Stimulated activated CD8-positive, alpha-beta memory T cell treated with anti-CD3 and anti-CD28 coated beads, Interleukin-4, amount 100 ng/mL, for 48 hours (primary cell): Measurements from ENCODE around the gene GALNT2.

ENCODE experiments used
- DNase-seq: peaks from one replicate; pipeline ENCODE4 v3.0.0-alpha.2; 2020

Gene GALNT2

DNA sequence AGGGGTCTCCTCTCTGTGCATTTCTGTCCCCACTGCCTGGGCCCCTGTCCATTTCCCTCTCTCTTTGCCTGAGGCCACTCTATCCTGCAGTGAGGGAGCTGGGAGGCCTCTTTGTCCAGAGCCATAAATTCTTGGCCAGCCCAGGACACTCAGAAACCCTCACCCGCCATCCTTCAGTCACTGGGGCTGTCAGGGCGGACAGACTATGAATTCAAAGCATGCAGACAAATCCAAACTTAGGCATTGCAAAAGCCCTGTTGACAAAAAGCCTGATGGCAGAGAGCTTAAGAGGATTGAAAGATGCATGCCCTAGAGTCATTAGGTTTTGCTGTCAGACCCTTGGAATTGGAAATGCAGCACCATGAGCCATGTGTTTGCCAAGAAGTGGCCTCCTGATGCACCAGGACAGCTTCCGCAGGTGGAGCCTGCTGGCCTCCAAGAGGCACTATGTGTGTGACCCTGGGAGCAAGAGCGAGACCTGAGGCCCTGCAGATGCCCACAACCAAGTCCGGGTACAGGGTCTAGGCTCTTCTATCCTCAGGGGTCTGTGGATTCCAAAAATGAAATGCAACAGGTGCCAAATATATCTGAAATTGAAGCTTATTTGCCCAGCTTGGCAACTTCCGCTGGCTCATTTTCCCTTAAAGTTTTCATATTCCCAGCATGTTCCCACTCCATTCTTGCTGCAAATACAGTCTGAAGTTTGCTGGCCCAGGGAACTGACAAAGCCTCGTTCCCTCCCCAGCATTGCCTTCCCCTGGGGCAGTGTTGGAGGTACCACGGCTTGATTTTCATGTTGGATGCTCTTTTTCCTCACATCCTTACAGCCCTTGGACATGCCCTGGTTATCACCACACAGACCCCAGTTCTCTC is 181.2 kb downstream of the GALNT2 start:
- no peak for DNase-seq

DNA sequence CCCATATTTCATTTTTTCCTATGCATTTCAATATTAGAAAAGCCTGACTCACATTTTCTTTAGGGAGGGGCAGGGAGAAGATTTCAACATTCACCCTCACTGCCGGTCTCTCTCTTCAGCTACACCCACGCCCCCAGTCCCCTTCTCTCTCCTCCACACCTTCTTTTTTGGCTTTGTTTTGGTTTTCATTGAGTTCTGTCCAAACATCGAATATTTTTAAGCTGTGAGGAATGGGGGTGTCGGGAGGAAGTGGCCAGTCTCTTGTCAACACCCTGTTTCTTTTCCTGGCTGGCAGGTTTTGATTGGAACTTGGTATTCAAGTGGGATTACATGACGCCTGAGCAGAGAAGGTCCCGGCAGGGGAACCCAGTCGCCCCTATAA is 181.8 kb downstream of the GALNT2 start:
- no peak for DNase-seq

DNA sequence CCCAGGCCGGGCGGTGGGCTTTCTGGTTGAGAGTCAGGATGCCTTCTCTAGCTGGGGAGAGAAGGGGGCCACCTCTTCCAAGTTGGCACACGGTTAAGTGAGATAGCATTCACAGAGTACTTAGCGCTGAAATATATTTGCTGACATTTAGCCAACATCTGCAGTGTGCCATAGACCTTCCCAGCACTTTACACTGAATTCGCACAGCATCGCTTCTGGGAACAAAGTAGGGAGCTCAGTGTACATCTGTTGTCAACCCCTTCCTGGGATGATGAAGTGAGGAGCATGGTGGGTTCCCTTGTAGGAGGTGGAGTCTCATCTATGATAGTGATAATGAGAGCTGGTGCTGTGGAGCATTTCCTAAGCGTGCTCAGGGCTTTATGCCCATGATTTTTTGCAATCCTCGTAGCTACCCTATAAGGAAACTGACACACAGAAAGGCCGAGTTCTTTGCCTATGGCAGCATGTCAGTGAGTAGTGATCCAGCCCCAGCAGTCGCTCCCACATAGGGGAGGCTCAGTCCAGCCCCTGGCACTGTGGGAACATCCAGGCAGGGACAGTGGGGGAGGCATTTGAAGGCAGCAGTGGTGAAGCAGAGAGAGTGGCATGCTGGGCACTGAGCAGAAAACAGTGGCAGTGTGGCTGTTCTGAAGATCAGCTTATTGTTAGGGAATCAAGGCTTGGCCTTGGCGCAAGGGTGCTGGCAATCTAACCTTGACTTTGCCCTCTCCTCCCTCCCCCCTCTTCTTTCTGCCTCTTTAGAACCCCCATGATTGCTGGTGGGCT is 182.8 kb downstream of the GALNT2 start:
- no peak for DNase-seq

DNA sequence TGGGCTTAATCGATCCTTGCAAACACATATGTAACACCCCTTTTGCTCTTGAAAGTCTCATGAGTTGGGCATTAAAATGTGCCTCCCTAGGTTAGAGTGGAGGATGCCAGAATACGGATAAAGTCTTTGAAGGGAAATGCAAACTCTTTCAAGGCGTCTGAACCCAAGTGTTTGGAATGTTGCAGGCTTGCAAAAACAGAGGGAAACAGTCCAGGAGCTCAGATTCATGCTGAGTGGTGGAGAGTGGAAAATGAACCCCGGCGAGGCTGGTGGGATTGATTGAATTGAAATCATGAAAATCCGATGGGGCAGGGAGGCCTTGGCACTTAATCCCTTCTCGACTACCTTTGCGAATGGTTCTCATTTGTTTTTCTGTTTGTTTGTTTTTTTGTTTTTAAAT is 183.6 kb downstream of the GALNT2 start:
- no peak for DNase-seq

DNA sequence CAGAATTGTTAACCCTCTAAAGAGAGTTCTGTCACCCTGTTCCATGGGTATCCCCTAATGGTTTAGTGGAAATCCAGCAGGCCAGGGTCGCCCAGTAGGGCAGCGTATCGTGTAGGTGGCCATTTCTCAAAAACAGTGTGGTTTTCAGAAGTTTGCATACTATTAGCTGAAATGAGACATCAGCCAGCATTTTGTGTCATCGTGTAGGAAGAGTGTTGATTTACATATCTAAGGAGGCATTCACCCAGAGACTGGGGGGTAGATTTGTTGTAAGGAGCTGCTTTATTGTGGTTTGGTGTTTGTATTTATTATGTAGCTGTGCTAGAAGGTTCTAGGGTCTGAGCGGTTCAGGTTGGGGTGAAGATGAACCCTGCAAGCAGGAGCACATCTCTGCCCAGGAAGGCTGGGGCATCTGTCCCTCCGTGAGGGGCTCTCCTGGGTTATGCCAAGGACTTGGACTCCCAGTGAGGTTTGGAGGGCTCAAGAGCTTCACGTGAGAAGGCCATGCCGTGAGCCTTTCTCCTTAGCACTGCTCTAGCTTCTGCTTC is 184.7 kb downstream of the GALNT2 start:
- DNase-seq = no peak

DNA sequence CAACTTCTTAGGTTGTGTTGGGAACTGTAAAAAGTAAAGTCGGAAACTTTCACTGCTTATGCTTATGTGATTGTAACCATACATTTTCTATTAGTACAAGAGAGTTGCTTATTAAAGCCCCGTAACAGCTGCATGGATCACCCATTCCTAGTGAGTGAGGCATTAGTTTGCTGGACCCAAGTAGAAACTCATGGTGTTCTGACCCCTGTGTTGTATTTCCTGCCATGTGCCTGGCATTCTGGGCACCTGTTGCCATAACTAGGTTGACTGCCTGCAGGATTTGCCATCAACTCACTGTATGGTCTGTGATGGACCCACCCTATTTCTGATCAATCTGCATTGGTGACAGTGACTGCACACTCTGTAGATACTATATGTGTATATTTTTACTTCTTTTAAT is 186.1 kb downstream of the GALNT2 start:
- DNase-seq = no peak

DNA sequence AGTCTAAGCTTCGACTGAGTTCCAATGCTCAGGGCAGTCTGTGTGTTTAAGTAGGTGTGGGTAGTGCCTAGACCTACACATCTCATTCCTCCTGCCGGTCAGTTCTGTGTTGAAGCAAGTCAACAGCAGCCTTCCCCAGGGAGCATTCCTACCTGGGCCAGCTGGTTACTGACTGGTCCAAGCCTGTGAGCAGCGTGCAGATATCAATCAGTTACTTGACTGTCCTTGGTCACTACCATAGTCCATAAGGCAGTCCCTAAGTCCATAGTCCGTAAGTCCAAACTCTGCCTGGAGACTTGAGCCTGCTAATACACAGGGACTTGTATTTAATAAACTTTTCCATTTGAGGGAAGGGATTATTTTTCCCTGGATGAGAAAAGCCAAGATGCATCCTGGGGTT is 187.2 kb downstream of the GALNT2 start:
- no peak for DNase-seq

DNA sequence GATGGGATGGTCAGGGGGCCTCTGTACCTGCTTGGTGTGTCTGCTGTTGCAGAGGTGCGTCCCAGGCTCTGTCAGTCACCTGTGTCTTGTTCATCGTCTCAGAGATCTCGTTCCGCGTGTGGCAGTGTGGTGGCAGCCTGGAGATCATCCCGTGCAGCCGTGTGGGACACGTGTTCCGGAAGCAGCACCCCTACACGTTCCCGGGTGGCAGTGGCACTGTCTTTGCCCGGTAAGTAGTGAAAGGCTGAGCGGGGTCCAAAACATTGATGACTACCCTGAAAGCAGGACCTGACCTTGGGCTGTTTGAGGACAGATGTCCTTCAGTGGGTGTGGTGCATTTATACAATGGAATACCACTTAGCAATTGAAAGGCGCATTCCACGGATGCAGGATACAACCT is 188.1 kb downstream of the GALNT2 start:
- DNase-seq = no peak

DNA sequence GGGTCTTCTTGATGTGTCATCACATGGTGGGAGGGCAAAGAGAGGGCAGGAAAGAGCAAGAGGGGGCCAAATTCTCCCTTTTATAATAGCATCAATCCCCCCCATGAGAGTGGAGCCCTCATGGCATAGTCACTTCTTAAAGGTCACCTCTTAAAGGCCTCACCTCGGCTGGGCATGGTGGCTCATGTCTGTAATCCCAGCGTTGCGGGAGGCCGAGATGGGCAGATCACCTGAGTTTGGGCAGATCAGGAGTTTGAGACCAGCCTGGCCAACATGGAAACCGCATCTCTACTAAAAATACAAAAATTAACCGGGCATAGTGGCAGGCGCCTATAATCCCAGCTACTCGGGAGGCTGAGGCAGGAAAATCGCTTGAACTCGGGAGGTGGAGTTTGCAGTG is 189.0 kb downstream of the GALNT2 start:
- no peak for DNase-seq

DNA sequence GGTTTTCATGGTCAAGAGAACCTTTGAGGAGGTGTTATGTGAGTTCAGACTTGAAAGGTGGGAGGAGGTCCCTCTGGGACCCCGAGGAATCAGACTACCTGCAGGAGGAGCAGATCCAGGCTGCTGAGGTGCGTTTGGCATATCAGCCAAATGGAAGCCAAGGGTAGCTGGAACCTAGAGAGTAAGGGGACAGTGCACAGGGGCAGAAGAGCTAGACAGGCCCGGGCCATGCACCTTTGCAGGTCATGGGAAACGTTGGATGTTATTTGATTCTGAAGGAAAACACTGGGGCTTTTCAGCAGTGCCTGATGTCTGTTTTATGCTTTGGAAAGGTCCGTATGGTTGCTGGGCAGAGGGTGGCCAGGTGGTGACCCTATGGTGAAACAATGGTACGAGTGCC is 189.9 kb downstream of the GALNT2 start:
- no peak for DNase-seq

DNA sequence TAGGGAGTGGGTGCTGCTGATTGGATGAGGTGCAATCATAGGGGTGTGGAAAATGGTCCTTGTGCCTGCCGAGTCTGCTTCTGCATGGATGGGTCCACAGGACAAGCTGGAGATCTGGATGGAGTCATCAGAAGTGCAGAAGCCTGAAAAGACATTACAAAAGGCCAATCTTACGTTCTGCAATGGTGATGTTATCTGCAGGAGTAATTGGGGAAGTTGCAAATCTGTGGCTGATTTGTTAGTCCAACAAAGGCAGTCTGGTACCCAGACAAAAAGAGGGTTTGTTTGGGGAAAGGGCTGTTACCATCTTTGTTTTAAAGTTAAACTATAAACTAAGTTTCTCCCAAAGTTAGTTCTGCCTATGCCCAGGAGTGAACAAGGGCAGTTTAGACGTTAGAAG is 192.6 kb downstream of the GALNT2 start:
- DNase-seq = no peak

DNA sequence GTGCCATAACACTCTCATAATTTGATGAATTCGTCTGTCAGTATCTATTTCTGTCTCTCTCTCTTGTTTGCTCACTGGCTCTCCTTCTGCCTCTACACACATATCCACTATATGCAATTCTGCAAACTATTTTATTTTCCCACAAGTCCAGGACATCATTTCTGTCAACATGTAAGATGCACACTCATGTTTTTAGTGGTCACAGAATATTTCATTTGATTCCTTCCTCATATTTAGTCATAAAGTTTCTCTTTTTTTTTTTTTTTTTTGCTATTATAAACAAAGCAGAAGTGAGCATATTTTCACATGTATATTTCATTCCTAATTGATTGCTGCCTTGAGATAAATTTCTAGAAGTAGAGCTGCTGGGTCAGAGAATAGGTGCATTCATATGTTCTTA is 193.8 kb downstream of the GALNT2 start:
- DNase-seq = no peak

DNA sequence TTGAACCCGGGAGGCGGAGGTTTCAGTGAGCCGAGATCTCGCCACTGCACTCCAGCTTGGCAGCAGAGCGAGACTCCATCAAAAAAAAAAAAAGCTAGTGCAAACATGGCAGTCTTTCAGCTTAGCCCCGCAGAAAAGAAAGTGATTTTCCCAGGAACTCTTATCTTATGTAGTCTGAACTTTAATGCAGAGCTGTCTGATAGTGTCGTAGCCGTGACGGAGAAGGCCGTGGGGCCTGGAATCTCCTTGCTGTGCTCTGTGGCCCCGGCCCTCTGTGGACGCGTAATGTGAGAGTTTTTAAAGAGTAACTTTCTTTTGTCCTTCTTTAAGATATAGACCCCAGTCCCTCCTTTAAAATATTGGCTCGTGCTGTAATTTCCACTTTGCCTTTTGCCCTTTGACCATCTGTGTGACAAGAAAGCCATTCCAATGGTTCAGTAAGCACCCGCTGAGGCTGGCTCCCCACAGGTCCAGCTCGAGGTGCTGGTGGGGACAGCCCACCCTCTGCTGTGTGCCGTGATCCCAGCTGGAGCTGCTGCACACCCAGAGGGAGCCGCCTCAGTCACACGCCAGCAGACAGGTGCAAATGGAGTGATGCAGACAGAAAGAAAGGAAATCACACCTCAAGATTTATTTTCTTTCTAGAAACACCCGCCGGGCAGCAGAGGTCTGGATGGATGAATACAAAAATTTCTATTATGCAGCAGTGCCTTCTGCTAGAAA is 195.1 kb downstream of the GALNT2 start:
- DNase-seq = no peak

DNA sequence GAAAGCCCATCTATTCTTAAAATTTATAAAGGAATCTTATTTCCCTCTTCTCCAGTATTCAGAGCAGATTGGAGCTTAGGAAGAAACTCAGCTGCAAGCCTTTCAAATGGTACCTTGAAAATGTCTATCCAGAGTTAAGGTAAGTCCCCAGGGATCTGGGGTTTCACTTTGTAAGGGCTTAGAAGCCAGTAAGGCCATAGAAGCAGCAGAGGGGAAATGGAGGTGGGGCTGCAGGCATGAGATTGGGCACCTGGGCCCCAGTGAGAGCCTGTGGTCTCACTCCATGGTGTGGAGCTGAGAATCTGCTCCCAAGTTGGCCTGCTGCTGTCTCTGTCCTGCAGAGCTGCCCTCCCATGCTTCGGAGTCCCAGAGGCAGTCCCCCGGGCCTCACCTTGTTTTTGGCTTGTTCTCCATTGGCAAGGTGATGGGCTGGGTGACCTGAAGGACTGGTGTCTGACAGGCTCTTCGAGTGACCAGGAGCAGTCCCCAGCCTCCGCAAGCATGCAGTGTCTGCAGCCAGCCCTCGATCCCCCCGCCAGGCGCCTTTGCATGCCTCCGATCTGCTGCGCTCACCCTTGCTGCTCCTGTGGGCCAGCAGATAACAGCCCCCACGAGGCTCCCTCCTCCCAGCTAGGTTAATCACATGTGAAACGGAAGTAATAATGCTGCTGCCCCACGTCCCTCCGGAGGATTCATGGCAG is 196.0 kb downstream of the GALNT2 start:
- no peak for DNase-seq

DNA sequence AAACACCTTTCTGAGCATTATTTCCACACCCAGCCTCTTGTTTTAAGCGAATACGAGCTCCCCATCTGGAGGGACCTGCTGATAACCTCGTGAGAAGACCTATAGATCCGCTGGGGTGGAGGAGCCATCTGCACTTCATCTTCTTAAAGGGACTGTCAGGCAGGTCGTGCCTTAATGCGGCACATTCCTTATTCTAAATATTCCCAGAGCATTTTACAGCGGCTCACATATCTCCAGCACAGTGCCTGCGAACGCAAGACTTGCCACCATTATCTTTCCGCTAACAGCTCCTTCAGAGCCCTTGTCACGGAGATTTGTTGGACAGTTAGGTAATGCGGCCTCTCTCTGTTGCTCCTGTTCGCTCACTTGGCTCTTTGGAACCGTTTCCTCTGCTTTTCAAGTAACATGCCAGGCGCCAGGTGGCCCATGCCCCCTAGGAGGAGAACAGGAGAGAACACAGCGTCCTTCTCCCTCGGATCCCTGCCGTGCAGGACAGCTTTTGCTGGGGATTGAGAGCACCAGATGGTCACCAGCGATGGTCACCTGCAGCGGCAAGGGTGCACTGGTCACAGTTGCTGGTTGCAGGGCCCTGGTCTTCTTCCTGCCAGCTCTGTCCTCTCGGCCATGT is 196.6 kb downstream of the GALNT2 start:
- no peak for DNase-seq

DNA sequence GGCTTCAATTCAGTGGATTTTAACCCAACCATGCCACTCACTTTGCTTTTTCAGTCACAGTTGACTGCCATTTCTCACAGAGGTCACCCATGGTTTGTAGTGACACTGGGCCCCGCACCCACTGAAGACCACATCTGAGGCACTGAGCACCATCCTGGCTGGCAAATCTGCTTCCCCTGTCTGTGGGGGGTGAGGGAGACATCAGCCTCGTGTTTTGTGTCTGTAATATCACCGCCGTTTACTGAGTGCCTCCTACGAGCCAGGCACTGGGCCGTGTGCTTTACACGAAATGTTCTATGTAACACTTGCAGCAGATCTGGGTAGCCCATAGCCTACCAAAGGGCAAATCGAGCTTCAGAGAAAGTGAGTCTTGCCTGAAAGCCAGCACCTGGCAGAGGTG is 197.3 kb downstream of the GALNT2 start:
- DNase-seq = no peak

DNA sequence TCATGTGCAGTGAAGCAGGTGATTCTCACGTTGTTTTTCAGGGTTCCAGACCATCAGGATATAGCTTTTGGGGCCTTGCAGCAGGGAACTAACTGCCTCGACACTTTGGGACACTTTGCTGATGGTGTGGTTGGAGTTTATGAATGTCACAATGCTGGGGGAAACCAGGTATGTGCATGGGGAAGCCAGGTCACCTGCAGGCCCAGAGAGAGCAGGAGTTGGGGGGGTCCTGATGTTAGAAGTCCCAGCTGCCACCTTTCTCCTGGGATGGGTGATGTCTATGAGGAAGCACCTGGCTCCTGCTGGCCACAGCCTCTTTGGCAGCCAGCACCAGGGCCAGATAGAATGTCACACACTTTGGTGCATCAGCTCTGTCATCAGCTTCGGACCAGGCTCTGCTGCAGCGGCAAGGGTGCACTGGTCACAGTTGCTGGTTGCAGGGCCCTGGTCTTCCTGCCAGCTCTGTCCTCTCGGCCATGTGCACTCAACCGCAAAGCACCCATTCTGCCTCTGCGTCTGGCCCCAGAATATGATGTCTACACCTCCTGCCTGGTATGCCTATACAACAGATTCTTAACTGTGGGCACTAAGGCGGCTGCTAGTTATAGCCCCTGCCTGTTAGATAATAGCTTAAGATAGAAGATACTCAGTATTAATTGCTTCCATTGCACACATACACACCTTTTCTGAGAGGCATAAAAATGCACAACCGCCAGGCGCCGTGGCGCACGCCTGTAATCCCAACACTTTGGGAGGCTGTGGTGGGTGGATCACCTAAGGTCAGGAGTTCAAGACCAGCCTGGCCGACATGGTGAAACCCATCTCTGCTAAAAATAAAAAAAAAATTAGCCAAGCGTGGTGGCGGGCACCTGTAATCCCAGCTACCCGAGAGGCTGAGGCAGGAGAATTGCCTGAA is 198.4 kb downstream of the GALNT2 start:
- no peak for DNase-seq

DNA sequence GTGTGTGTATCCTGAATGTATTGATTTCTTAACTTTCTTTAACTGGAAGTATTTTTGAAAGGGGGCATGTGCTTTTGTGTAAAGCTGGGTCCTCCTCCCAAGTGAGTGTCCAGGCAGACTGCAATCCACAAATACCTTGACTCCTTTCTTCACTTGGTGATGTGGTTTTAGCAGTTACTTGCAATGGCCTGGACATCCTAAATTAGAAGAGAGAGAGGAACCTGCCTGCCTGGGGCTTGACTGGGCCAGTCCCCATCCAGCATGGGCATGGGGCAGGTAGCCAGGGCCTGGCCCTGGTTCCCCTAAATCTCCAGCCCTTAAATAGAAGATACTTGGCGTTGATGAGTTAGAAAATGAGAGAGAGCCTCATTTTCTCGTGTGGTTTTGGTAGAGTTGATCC is 199.4 kb downstream of the GALNT2 start:
- no peak for DNase-seq

DNA sequence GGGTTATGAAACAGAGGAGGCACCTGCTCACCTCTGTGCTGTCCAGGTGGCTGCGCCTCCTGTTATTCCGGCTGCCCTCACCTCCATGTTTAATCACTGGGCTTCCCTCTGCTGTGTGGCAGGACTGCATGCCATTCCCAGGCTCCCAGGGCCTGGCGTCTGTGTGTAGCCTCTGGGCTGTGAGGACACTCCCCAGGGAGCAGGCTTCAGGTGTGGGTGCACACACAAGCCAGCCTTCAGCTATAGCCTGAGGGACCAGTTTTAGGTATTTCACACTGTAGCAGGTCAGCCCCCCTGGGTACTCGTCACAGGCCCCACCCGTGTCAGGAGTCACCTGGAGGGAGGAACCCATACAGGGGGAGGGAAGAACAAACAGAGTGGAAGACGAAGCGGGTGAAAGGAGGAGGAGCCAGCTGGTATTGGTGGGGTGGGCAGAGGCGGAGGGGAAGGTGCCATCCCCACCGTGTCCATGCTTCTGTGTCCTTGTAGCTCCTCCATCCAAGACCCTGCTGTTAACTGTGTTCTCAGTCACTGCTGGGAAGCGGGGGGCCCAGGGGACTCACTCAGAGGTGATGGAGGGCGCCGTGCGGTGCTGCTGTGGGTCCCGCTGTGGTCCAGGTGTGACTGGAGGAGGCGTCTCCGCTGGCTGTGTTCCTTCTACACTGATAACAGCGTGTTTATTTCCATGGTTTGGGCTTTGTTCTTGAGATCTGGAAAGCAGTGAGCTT is 200.5 kb downstream of the GALNT2 start:
- DNase-seq = no peak

DNA sequence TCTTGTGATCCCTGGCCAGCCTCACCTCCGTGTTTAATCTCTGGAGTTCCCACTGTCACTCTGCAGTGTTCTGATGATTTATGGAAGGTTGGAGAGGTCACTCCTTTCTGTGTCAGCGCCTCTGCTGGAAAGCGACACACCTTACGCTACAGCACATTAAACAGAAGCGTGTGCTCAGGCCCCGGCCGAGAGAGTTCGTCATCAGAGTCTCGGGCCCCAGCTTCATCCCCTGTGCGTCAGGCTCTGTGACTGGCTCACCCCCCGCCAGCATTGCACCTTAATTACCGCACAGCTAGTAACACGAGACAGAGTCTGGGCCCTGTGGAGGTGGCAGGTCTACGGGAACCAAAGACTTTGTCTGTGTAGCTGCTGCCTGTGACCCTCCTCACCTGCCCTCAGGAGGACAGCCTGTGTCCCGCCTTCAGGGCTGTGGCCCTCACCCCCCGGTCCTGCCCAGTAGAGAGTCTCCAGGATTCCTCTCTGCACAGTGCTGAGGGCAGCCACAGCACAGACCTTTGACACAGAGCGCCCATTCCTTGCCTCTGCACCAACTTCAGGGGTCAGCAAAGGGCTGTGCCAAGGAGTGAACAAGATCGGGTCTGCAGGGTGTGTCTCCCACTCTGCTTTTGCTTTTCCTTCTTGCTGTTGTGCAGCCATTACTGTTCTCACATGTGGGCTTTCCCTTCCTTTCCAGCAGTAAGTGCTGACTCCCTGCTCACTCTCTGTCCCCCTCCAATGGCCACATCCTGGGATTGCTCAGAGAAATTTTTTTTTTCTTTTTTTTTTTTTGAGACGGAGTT is 201.5 kb downstream of the GALNT2 start:
- DNase-seq = no peak
